DMS53 (cell line): Measurements from ENCODE around the gene FAIM2.

ENCODE experiments used
- DNase-seq: peaks from one replicate; lab custom pipeline; 2025; lab: John Stamatoyannopoulos, UW

Gene FAIM2

GRCh38 chr12:49894751-49895148 lies 8.9 kb downstream of the FAIM2 start:
- DNase-seq: no peak

DNA sequence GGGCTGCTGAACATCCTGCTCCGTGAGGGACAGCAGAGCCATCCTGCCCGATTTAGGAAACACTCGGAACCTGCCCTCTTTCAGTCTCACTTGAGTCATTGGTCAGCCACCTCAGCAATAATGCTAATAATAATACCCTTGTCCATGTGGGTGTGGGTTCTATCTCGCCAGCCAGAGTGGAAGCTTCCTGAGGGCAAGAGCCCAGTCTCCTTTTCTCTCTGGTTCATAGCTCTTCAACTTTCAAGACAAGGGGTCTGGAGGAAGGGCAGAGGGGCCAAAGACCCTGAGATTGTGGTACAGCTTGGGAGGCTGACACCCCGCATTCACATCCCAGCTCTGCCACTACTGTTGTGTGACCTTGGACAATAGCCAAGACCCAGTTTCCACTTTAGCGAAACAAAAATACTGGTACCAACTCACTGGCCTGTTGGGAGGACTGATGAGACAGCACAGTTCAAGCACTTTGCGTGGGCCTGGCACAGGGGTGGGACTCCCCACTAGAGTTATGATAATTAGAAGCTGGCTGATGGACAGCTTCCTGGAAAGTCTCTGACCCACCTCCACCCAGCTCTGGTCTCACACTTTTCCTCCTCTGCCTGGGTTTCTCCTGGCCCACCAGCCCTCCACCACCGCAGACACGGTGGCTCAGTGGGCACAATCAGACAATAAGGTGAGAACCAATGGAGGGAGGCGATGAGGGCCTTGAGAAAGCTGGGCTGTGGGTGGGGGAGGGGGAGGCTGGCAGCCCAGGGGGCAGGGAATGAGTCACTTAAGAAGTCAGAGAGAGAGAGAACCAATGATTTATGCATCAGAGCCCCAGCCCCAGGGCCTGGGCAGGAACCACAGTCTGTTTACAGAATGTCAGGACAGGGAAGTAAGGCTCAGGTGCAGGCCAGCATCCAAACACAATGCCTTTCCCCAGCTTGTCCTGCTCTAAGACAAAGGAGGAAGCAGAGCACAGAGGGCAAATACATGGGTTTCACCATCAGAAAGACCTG lies 9.6 kb downstream of the FAIM2 start:
- DNase-seq: peak; percentile 51

DNA sequence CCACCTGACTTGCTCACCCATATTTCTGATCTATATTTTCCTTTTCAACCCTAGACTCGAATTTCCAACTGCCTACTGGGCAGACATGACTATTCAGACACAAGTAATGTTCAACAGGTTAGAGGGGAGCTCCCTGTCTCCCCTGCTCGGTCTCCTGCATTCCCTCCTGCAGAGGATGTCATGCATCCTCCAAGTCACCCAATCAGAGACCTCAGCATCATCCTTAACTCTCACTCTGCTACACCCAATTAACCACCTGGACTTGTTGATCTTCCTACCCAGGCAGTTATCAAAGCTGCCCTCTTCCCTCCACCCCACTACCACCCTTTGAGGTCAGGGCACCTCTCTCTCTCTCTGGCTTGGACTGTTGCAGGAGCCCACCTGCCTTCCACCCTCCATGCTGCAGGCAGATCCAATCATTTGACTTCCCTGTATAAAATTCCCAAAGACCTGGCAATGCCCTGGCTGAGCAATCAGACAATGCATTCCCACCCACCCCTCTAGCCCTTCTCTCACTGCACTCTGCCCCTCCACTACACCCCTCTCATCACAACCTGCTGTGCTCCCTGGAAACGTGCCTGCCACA lies 10.9 kb downstream of the FAIM2 start:
- DNase-seq: no peak

DNA sequence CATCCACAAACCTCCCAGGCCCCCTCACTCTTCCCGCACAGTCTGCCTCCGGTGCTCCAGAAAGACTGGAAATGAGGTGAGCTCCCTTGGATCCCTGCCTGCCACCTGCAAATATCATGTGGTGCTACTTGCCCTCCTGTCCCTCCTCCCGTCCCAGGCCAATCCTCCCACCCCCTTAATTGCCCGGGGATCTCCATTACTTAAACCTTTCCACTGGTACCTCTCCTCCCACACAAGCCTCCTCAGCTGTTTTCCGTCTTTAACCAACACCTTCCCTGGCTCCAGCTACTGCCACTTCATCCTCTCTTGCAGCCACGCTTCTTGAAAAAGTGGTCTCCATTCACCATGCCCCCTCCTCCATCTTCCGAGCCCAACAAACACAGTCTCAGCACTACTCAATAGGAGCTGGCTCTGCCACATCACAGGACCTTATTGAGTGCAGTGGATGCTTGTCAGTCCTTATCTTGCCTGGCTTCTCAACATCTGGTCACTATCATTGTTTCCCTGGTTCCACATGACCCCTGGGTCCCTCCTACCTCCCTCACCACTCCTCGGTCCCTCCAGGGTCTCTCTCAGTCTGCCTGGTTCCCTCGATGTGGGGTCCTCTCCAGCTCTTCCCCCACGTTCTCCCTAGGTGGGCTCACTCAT lies 11.5 kb downstream of the FAIM2 start:
- no peak for DNase-seq

GRCh38 chr12:49891476-49891875 lies 12.2 kb downstream of the FAIM2 start:
- DNase-seq: no peak

DNA sequence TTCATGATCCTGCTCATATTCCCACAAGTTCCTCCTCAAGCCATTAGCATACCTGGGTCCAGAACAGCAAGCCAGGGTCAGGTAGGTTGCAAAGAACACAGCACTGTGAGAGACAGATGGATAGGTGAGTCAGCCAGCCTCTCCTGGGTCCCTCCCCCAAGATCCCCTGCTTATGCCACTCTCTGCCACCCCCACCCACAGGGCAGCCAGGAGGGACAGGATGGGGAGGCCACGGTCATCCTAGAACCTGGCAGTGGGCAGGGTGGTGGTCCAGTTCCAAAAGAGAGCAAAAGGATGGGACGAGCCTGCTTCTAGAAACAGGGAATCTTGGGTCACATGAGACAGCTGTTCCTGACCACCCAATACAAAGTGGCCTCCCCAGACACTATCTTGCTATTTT lies 12.7 kb downstream of the FAIM2 start:
- no peak for DNase-seq

- DNase-seq: no peak
Observed at GRCh38 chr12:49890096-49890461, 13.6 kb downstream of the FAIM2 start.

DNA sequence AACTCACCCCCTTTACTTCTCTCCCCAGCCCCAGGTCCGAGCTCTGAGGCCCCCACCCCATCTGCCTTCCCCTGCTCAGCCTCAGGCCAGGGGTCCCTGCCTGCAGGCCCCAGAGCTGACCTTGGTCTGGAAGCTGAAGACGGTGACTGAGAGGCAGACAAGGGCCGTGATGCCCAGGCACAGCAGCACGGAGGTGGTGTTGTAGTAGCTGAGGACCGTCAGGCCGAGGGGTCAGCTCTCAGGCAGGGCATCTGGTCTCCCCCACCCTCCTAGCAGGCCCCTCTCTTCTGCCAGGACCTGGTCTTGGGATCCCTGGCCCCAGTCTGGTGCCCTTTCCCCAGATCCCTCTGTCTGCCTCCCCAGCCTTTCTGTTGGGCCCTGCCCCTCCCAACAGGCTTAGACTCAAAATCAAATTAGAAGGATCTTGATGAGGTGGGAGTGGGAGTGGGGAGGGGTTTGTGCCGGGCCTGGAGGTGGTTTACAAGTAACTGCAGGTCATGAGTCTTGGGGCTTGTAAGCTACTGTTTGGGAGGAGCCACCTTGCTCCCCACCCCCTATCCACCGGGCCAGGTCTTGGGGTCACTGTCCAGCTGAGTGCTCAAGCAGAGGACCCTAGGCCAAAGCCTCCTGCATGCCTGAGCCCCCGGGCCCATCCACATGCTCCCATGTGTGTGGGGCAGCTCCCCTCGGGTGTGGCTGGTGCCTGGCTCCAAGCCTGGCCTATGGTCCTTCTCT lies 14.2 kb downstream of the FAIM2 start:
- DNase-seq: no peak

- peak; percentile 66 for DNase-seq
Observed at GRCh38 chr12:49888461-49889151, 15.1 kb downstream of the FAIM2 start.

GRCh38 chr12:49887536-49888401 lies 15.9 kb downstream of the FAIM2 start:
- peak; percentile 44 for DNase-seq

- no peak for DNase-seq
Observed at GRCh38 chr12:49887091-49887490, 16.6 kb downstream of the FAIM2 start.

GRCh38 chr12:49885663-49886461 lies 17.8 kb downstream of the FAIM2 start:
- no peak for DNase-seq

GRCh38 chr12:49885118-49885517 lies 18.6 kb downstream of the FAIM2 start:
- DNase-seq: no peak

DNA sequence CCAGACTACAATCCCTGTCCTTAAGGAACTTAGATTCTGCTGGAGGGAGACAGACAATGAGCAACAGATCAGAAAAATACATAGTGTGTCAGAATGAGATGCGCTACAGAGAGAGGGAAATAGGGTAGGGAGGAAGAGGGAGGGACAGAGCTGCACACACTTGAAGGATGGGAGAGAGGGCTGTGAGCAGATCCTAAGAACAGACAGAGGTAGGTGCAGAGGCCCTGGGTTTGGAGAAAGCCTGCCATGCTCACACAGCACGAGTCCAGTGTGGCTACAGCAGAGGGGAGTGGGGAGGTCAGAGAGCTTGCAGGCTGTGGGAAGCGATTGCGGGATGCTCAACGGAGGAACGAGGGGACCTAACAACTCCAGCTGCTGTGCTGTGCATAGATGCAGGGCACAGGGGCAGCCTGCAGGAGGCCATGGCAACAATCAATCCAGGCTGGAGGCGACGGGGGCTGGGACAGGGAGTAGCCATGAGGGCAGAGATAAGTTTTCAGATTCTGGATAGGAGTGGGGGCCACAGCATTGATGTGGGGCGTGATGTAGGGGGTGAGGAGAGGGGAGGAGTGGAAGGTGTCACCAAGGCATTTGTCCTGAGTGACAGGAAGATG lies 20.7 kb downstream of the FAIM2 start:
- DNase-seq: no peak

GRCh38 chr12:49882248-49882850 lies 21.4 kb downstream of the FAIM2 start:
- DNase-seq: no peak

GRCh38 chr12:49881415-49882247 lies 22.1 kb downstream of the FAIM2 start:
- DNase-seq: no peak

GRCh38 chr12:49880756-49881414 lies 22.8 kb downstream of the FAIM2 start:
- no peak for DNase-seq
